NCI-H2196 treated with DMSO at 0.1 percent for 48 hours (cell line): ENCODE measurements around the gene PXDN.

Source experiments
- DNase-seq: peaks from one replicate; lab custom pipeline; 2025; ENCODE audit not compliant: unreplicated experiment; lab: John Stamatoyannopoulos, UW

Gene PXDN

GRCh38 chr2:1756456-1756855, 12.1 kb upstream of the PXDN start:
- no peak for DNase-seq

- no peak for DNase-seq
Observed at GRCh38 chr2:1755436-1756191, 11.3 kb upstream of the PXDN start.

GRCh38 chr2:1754461-1755170, 10.3 kb upstream of the PXDN start:
- no peak for DNase-seq

GRCh38 chr2:1754046-1754445, 9.7 kb upstream of the PXDN start:
- no peak for DNase-seq

GRCh38 chr2:1752751-1753150, 8.4 kb upstream of the PXDN start:
- no peak for DNase-seq

- DNase-seq: no peak
Observed at GRCh38 chr2:1751767-1752725, 7.7 kb upstream of the PXDN start.

GRCh38 chr2:1750933-1751766, 6.8 kb upstream of the PXDN start:
- DNase-seq: peak; percentile 51

GRCh38 chr2:1750270-1750932, 6.1 kb upstream of the PXDN start:
- no peak for DNase-seq

GRCh38 chr2:1749489-1750119, 5.3 kb upstream of the PXDN start:
- no peak for DNase-seq

GRCh38 chr2:1748741-1749488, 4.6 kb upstream of the PXDN start:
- DNase-seq: no peak

- DNase-seq: no peak
Observed at GRCh38 chr2:1748176-1748740, 3.9 kb upstream of the PXDN start.

GRCh38 chr2:1747065-1747941, 3.0 kb upstream of the PXDN start:
- DNase-seq: no peak

- no peak for DNase-seq
Observed at GRCh38 chr2:1746174-1747064, 2.1 kb upstream of the PXDN start.

GRCh38 chr2:1745171-1746023, 1.1 kb upstream of the PXDN start:
- no peak for DNase-seq

- no peak for DNase-seq
Observed at GRCh38 chr2:1744151-1744445, 217 bp downstream of the PXDN start.
